AG04450 (cell line): ENCODE results near the gene PDGFB. TPM values are rescaled to one million over a fixed set of nuclear protein-coding genes. Genes with fewer than 3 reads are reported as not detected.
"Not testable (repeated sequence)": the region's sequence is repeated elsewhere in the genome, so short reads cannot be mapped to it uniquely, and the experiment has no call there.

ENCODE experiments used
- CTCF ChIA-PET: fragments of 300-600, 350-600 bp; formaldehyde crosslinking; extraction: SDS; loops from one replicate; lab custom pipeline; 2022; ENCODE audit warnings: antibody characterized with exemption, inconsistent platforms; lab: Charles Lee
- POLR2A ChIA-PET: fragments of 350-600 bp; formaldehyde crosslinking; extraction: SDS; loops from one replicate; lab custom pipeline; 2021; ENCODE audit warnings: antibody characterized with exemption, inconsistent platforms; lab: Yijun Ruan, JAX
- DNase-seq: peaks from one replicate; pipeline ENCODE4 v3.0.0-alpha.2; 2011; ENCODE audit warnings: low read depth, low spot score
- H3K27ac ChIP-seq: one replicate; pipeline ENCODE4 v1.5.1; 2012; ENCODE audit warnings: low read depth, low read length, control low read depth
- H3K27me3 ChIP-seq: one replicate; pipeline ENCODE4 v1.6.0; 2012; ENCODE audit warnings: low read length; ENCODE audit not compliant: control insufficient read depth, insufficient read depth
- H3K4me3 ChIP-seq: 2 replicates; pipeline ENCODE4 v1.5.1; 2011; ENCODE audit warnings: mild to moderate bottlenecking, low read depth, low read length, control low read depth
- H3K9me3 ChIP-seq: 2 replicates; pipeline ENCODE4 v1.5.1; 2012; ENCODE audit warnings: low read length; ENCODE audit not compliant: control insufficient read depth, insufficient read depth
- CTCF ChIP-seq: IDR thresholded peaks from 2 replicates; pipeline ENCODE4 v1.5.1; 2011; ENCODE audit warnings: low read depth, low read length, control low read depth, inconsistent platforms
- polyA plus RNA-seq: library from polyadenylated mRNA; depleted of rRNA; stranded (reverse); fragments of >200 nt; gene quantifications from 2 replicates; pipeline ENCODE4 v1.2.3, GENCODE V29; 2011

The PDGFB gene
- polyA plus RNA-seq, 1 experiment: 0.19 TPM

DNA sequence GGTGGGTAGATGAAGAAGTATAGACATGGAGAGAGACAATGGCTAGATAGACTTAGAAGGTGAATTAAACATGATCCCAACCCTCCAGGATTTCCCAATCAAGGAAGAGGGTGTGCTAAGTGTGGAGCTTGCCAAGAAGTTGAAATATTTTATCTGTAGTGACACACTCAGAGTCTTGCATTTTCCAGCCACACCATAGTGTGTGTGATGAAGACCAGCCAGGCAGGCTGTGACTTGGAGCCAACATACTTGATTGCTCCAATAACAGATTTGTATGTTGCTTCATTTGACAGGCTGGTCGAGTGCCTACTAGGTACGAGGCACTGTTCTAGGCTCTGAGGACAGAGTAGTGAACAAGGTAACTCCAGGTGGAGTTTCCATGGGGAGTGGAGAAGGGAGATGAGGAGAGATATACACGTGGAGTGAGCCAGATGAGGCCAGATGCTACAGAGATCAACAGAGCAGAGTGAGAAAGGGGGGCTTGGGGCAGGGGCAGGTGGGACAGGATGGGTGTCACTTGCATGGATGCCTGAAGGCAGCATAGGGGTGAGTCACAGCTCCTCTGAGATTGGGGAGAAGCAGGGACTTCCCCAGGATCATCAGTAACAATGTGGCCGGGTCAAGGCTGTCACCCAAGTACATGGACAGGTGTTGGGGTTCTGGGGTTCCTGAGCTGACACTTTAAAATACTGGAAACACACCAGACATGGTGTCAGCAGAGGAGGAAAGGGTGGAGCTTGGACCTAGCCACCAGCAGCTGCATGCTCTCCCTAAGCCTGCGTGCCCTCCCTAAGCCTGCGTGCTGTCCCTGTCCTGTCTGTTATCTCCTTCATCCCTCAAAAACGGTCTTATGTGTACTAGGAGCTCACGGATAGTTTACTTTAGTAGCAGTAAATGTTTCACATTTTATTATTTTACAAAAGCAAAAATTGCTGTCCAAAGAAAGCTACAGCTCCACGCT lies 23.6 kb downstream of the PDGFB start:
- H3K27ac ChIP-seq: no peak overlapping the region
- TF ChIP-seq CTCF: no peak
- H3K9me3 ChIP-seq: peaks cover 8% of the 10 kb centered on the region
- ChIA-PET CTCF (interaction anchor here (1.2 kb wide), 1 partner anchor 35 kb away, joined by 3 read pairs; no protein-coding TSS in a partner anchor), POLR2A (no interaction called here)
- H3K27me3 ChIP-seq: peaks cover 17% of the 10 kb centered on the region
- H3K4me3 ChIP-seq: no peak overlapping the region
- DNase-seq: no peak

- ChIA-PET POLR2A (no interaction called here), CTCF (no interaction called here)
- no peak for DNase-seq
- no peak overlapping the region for H3K27ac ChIP-seq
- peaks cover 15% of the 10 kb centered on the region for H3K27me3 ChIP-seq
- H3K4me3 ChIP-seq: no peak overlapping the region
- TF ChIP-seq CTCF: no peak
- peaks cover 6% of the 10 kb centered on the region for H3K9me3 ChIP-seq
Measured at GRCh38 chr22:39220450-39220849, 24.3 kb downstream of the PDGFB start.

- peaks cover 6% of the 10 kb centered on the region for H3K9me3 ChIP-seq
- peaks cover 15% of the 10 kb centered on the region for H3K27me3 ChIP-seq
- ChIA-PET CTCF (no interaction called here), POLR2A (no interaction called here)
- TF ChIP-seq CTCF: no peak
- no peak overlapping the region for H3K4me3 ChIP-seq
- no peak overlapping the region for H3K27ac ChIP-seq
- DNase-seq: no peak
Measured at GRCh38 chr22:39219071-39220039, 25.4 kb downstream of the PDGFB start.

- DNase-seq, H3K27ac ChIP-seq, H3K4me3 ChIP-seq, CTCF ChIA-PET, H3K9me3 ChIP-seq, POLR2A ChIA-PET: not testable (repeated sequence)
- H3K27me3 ChIP-seq: peaks cover 15% of the 10 kb centered on the region
Measured at GRCh38 chr22:39218432-39218831, 26.4 kb downstream of the PDGFB start.

DNA sequence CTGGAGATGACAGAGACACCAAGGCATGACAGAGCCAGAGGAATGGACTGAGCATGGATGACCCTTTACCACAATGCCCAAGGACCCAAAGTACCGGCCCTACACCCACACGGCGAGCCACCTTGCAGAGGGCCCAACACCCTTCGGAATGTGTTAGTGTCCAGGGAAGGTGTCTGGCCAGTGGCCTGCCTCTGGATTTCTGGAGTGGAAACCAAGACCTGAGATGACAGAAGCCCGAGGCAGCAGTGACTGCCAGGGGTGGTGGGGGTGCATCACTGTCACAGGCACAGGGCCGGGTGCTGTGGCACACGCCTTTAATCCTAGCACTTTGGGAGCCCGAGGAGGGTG lies 28.7 kb downstream of the PDGFB start:
- no peak overlapping the region for H3K4me3 ChIP-seq
- POLR2A ChIA-PET: no interaction called here
- no peaks in the 10 kb centered on the region for H3K9me3 ChIP-seq
- no peak for TF ChIP-seq CTCF
- peaks cover 3% of the 10 kb centered on the region for H3K27me3 ChIP-seq
- CTCF ChIA-PET: no interaction called here
- no peak for DNase-seq
- H3K27ac ChIP-seq: no peak overlapping the region
